Astrocyte (in vitro differentiated cells and primary cell): ENCODE data around the gene ABCA10. TPM values are rescaled to one million over a fixed set of nuclear protein-coding genes. Genes with fewer than 3 reads are reported as not detected.

Experiments used
- DNase-seq: peaks from one replicate; pipeline ENCODE4 v3.0.0-alpha.2; 2010; ENCODE audit warnings: low read depth
- FAIRE-seq: peaks from 2 replicates; lab custom pipeline; 2011; peaks lifted over from hg19 to GRCh38; lab: Jason Lieb, UNC
- H2AFZ ChIP-seq: 2 replicates; pipeline ENCODE4 v1.6.0; 2012; ENCODE audit warnings: low read depth, low read length, inconsistent platforms
- H3K27ac ChIP-seq: 2 replicates; pipeline ENCODE4 v1.5.1; 2011; ENCODE audit warnings: low read depth, low read length, inconsistent platforms
- H3K27me3 ChIP-seq: 2 replicates; pipeline ENCODE4 v1.6.0; 2011; ENCODE audit warnings: low read length, inconsistent platforms; ENCODE audit not compliant: insufficient read depth
- H3K36me3 ChIP-seq: 2 replicates; pipeline ENCODE4 v1.5.1; 2011; ENCODE audit warnings: low read length, inconsistent platforms; ENCODE audit not compliant: insufficient read depth
- H3K4me1 ChIP-seq: 2 replicates; pipeline ENCODE4 v1.5.1; 2011; ENCODE audit warnings: low read length, inconsistent platforms; ENCODE audit not compliant: insufficient read depth
- H3K4me2 ChIP-seq: 2 replicates; pipeline ENCODE4 v1.6.0; 2012; ENCODE audit warnings: low read length, inconsistent platforms
- H3K4me3 ChIP-seq: 2 replicates; pipeline ENCODE4 v1.5.1; 2011; ENCODE audit warnings: low read depth, mild to moderate bottlenecking, low read length, inconsistent platforms; ENCODE audit not compliant: insufficient read depth
- H3K79me2 ChIP-seq: 2 replicates; pipeline ENCODE4 v1.6.0; 2012; ENCODE audit warnings: mild to moderate bottlenecking, low read length, inconsistent platforms; ENCODE audit not compliant: insufficient read depth
- H3K9ac ChIP-seq: 2 replicates; pipeline ENCODE4 v1.6.0; 2012; ENCODE audit warnings: mild to moderate bottlenecking, low read length, inconsistent platforms
- H3K9me3 ChIP-seq: 2 replicates; pipeline ENCODE4 v1.5.1; 2012; ENCODE audit warnings: low read depth, mild to moderate bottlenecking, low read length, inconsistent platforms; ENCODE audit not compliant: insufficient read depth
- H4K20me1 ChIP-seq: 2 replicates; pipeline ENCODE4 v1.6.0; 2012; ENCODE audit warnings: low read length, inconsistent platforms; ENCODE audit not compliant: insufficient read depth
- H3K27ac Mint-ChIP-seq: one replicate; pipeline ENCODE4 v1.8.0; 2021; ENCODE audit warnings: mild to moderate bottlenecking, mixed read lengths; ENCODE audit not compliant: unreplicated experiment
- H3K27me3 Mint-ChIP-seq: one replicate; pipeline ENCODE4 v1.8.0; 2021; ENCODE audit warnings: low read depth, mixed read lengths; ENCODE audit not compliant: unreplicated experiment
- H3K36me3 Mint-ChIP-seq: one replicate; pipeline ENCODE4 v1.8.0; 2021; ENCODE audit warnings: low read depth, mixed read lengths; ENCODE audit not compliant: unreplicated experiment
- H3K4me1 Mint-ChIP-seq: one replicate; pipeline ENCODE4 v1.8.0; 2021; ENCODE audit warnings: low read depth, mixed read lengths; ENCODE audit not compliant: unreplicated experiment
- H3K4me3 Mint-ChIP-seq: one replicate; pipeline ENCODE4 v1.8.0; 2021; ENCODE audit warnings: mild to moderate bottlenecking, moderate library complexity, mixed read lengths; ENCODE audit not compliant: unreplicated experiment
- H3K9me3 Mint-ChIP-seq: one replicate; pipeline ENCODE4 v1.8.0; 2021; ENCODE audit warnings: mild to moderate bottlenecking, mixed read lengths; ENCODE audit not compliant: unreplicated experiment
- EZH2 ChIP-seq: IDR thresholded peaks from 2 replicates; pipeline ENCODE4 v1.6.1; 2012; ENCODE audit warnings: mild to moderate bottlenecking, low read length, inconsistent platforms; ENCODE audit not compliant: insufficient read depth
- total RNA-seq: library from RNA; stranded (reverse); gene quantifications from 2 replicates; pipeline ENCODE4 v1.2.1, GENCODE V29; 2021
- TF ChIP-seq, protein P1 (sequence below): IDR thresholded peaks from 2 replicates; pipeline ENCODE4 v1.5.1; 2011; ENCODE audit warnings: low read depth, mild to moderate bottlenecking, inconsistent platforms, low read length, moderate library complexity; ENCODE audit not compliant: insufficient read depth

The ABCA10 gene
- total RNA-seq, 1 donor from 2014 or later, result 0.20 TPM

DNA sequence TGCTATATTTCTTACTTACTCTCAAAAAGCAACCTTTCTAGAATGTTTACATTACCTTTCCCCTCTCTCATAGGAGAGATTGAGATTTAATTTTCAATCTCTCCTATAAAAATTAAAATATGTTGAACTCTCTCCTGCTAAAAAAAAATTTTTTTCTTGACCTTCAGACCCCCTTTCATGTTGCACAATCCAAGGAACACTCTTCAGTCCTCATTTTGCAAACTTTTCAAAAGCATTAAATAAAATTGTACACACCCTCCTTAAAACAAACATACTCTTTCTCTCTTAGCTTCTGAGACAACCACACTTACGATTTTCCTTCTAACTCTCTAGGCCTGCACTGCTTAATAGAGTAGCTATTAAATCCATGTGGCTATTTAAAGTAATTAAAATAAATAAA, 78.3 kb downstream of the ABCA10 start:
- H3K4me3 ChIP-seq, result no peak overlapping the region
- DNase-seq (no peak), FAIRE-seq (no peak)
- TF ChIP-seq, protein P1, sequence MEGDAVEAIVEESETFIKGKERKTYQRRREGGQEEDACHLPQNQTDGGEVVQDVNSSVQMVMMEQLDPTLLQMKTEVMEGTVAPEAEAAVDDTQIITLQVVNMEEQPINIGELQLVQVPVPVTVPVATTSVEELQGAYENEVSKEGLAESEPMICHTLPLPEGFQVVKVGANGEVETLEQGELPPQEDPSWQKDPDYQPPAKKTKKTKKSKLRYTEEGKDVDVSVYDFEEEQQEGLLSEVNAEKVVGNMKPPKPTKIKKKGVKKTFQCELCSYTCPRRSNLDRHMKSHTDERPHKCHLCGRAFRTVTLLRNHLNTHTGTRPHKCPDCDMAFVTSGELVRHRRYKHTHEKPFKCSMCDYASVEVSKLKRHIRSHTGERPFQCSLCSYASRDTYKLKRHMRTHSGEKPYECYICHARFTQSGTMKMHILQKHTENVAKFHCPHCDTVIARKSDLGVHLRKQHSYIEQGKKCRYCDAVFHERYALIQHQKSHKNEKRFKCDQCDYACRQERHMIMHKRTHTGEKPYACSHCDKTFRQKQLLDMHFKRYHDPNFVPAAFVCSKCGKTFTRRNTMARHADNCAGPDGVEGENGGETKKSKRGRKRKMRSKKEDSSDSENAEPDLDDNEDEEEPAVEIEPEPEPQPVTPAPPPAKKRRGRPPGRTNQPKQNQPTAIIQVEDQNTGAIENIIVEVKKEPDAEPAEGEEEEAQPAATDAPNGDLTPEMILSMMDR, result no peak
- TF ChIP-seq EZH2, result no peak
- H2AFZ ChIP-seq, result no peak overlapping the region
- no peak overlapping the region for H3K27ac Mint-ChIP-seq
- no peak overlapping the region for H3K9ac ChIP-seq
- H3K36me3 ChIP-seq, result no peaks in the 10 kb centered on the region
- H3K9me3 ChIP-seq, result no peaks in the 10 kb centered on the region
- H3K4me1 ChIP-seq, result no peaks in the 10 kb centered on the region
- H3K4me1 Mint-ChIP-seq, result no peaks in the 10 kb centered on the region
- H3K27me3 Mint-ChIP-seq, result no peaks in the 10 kb centered on the region
- H3K79me2 ChIP-seq, result no peaks in the 10 kb centered on the region
- H3K36me3 Mint-ChIP-seq, result no peaks in the 10 kb centered on the region
- no peaks in the 10 kb centered on the region for H3K9me3 Mint-ChIP-seq
- no peak overlapping the region for H3K27ac ChIP-seq
- no peaks in the 10 kb centered on the region for H4K20me1 ChIP-seq
- no peak overlapping the region for H3K4me3 Mint-ChIP-seq
- no peaks in the 10 kb centered on the region for H3K27me3 ChIP-seq
- H3K4me2 ChIP-seq, result no peak overlapping the region

DNA sequence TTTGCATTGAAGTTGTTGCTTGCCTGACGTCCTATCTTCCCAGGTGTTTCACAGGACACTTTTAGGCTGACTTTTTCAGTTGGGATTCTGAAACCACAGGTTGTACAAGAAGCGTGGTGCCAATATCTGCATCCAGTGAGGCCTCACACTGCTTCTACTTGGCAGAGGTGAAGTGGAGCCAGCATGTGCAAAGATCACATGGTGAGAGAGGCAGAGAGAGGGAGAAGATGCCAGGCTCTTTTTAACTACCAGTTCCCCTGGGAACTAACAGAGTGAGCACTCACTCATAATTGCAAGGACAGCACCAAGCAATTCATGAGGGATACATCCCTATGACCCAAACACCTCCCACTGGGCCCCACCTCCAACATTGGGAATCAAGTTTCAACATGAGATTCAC, 81.2 kb downstream of the ABCA10 start:
- no peak overlapping the region for H3K4me3 ChIP-seq
- no peak for TF ChIP-seq EZH2
- TF ChIP-seq, protein P1, result no peak
- no peak overlapping the region for H2AFZ ChIP-seq
- no peaks in the 10 kb centered on the region for H3K4me1 ChIP-seq
- H3K27ac Mint-ChIP-seq, result no peak overlapping the region
- H3K4me2 ChIP-seq, result no peak overlapping the region
- no peak overlapping the region for H3K4me3 Mint-ChIP-seq
- FAIRE-seq (no peak), DNase-seq (no peak)
- H3K9me3 Mint-ChIP-seq, result no peaks in the 10 kb centered on the region
- no peak overlapping the region for H3K27ac ChIP-seq
- no peaks in the 10 kb centered on the region for H3K36me3 Mint-ChIP-seq
- H3K27me3 ChIP-seq, result no peaks in the 10 kb centered on the region
- H3K36me3 ChIP-seq, result no peaks in the 10 kb centered on the region
- H3K9ac ChIP-seq, result no peak overlapping the region
- no peaks in the 10 kb centered on the region for H3K9me3 ChIP-seq
- no peaks in the 10 kb centered on the region for H3K4me1 Mint-ChIP-seq
- no peaks in the 10 kb centered on the region for H4K20me1 ChIP-seq
- no peaks in the 10 kb centered on the region for H3K79me2 ChIP-seq
- no peaks in the 10 kb centered on the region for H3K27me3 Mint-ChIP-seq

DNA sequence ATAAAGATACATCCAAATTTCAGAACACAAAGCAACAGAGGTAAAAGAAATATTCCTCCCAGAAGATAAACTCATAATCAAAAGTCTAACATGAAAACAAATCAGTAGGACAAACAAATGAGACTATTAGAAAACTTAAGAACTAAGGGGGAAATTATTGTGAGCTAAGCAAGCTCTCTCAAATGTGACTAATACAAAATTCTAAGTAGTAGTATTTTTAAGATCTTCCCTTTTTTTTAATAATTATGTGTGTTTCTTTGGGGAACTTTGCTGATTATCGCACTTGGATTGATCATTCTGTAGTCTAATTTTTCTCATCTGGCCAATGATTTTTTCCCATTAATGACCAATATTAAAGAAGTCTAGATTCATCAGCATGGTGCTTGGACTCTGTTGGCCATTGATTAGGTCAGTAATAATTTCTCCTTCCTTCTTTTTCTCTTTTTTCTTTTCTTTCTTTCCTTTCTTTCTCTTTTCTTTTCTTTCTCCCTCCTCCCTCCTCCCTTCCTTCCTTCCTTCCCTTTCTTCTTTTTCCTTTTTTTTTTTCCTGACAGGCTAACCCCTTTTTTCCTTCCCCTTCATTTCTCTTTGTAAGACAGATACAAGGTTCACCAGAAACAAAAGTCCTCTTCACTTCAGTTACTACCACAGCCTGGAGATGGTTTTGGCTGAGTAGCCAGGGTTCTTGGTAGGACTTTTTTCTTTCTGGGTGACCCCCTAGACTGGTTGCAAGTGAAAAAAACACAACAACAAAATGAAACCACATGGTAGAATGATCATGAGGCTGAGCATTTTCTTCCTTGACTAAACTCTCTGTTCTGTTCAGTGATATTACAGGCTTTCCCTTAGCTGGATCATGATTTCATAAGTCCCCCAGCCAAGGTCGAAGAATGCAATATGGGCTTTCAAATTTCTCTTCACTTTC, 84.0 kb downstream of the ABCA10 start:
- H3K27me3 Mint-ChIP-seq, result no peaks in the 10 kb centered on the region
- no peak overlapping the region for H3K4me3 Mint-ChIP-seq
- H3K27ac Mint-ChIP-seq, result no peak overlapping the region
- Histone ChIP-seq H3K9ac (no peak overlapping the region), H4K20me1 (no peaks in the 10 kb centered on the region), H3K9me3 (no peaks in the 10 kb centered on the region), H3K4me1 (no peaks in the 10 kb centered on the region), H3K4me2 (no peak overlapping the region), H2AFZ (no peak overlapping the region), H3K36me3 (no peaks in the 10 kb centered on the region), H3K79me2 (no peaks in the 10 kb centered on the region), H3K4me3 (no peak overlapping the region), H3K27me3 (no peaks in the 10 kb centered on the region), H3K27ac (no peak overlapping the region)
- no peak for TF ChIP-seq EZH2
- TF ChIP-seq, protein P1, result no peak
- no peaks in the 10 kb centered on the region for H3K9me3 Mint-ChIP-seq
- no peak for FAIRE-seq
- no peaks in the 10 kb centered on the region for H3K4me1 Mint-ChIP-seq
- no peak for DNase-seq
- H3K36me3 Mint-ChIP-seq, result no peaks in the 10 kb centered on the region
